ENCODE results near the gene SPATA20. TPM values are rescaled to one million over a fixed set of nuclear protein-coding genes. Genes with fewer than 3 reads are reported as not detected.

SPATA20 gene
- total RNA-seq, 1 donor = 50.9 TPM

DNA sequence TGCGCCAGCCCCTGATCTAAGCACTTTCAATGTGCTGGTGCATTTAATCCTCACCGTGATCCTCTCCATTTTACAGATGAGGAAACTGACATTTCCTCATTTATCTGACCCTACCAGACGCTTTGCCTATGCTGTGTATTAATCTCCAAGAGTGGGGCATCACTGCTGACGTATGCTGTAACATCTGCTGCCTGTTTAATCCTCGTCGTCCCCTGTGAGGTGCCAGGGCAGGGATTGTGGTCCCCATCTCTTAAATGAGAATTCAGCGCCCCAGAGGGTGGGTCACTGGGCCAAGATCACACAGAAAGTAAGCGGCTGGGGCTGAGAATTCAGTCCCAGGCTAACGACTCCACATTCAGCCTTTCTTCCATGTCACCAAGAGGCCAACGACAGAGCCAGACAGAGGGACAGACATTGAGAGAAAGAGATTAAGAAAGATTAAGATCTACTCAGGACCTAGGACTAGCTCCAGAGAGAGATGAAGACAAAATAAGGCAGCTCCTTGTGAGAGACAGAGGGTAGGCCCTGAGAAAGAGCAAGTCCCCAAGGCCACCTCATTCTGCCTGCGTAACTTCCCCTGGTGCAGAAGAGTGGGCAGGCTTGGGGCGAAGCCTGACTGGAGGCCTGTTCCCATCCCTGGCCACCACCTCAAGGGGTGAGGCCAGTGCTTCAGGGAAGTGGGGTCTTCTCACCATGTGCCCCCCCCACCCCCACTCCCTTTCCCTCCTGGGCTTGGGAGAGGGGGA is 27.1 kb downstream of the SPATA20 start:
- DNase-seq (ENCODE audit: low read depth in 2 of 3, low spot score in 2 of 3) = no peak

DNA sequence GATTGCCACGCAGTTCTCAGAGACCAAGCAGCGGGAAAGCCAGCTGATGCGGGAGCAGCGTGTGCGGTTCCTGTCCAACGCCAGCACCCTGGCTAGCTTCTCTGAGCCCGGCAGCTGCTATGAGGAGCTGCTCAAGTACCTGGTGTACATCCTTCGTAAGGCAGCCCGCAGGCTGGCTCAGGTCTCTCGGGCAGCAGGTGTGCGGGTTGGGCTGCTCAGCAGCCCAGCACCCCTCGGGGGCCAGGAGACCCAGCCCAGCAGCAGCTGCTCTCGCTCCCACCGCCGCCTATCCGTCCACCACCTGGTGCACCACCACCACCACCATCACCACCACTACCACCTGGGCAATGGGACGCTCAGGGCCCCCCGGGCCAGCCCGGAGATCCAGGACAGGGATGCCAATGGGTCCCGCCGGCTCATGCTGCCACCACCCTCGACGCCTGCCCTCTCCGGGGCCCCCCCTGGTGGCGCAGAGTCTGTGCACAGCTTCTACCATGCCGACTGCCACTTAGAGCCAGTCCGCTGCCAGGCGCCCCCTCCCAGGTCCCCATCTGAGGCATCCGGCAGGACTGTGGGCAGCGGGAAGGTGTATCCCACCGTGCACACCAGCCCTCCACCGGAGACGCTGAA is 28.7 kb downstream of the SPATA20 start:
- no peak for DNase-seq (ENCODE audit: low read depth in 2 of 3, low spot score in 2 of 3)

DNA sequence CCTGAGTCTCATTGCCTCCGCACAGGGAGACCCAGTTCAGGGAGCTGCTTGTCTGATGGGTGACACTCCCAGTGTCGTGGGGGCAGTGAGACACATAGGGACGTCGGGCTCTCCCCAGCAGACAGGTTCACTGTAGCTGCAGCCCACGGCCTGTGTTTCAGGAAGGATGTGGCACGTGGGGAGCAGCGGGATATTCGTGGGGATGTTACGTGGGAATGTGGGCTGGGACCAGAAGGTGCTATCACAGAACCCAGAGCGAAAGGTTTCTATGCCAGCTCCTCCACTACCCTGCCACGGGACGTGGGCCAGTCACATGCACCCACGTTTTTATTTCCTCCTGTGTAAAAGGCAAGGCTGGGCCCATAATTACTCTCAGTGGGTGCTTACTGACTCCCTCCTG is 29.9 kb downstream of the SPATA20 start:
- no peak for DNase-seq (ENCODE audit: low read depth in 2 of 3, low spot score in 2 of 3)

DNA sequence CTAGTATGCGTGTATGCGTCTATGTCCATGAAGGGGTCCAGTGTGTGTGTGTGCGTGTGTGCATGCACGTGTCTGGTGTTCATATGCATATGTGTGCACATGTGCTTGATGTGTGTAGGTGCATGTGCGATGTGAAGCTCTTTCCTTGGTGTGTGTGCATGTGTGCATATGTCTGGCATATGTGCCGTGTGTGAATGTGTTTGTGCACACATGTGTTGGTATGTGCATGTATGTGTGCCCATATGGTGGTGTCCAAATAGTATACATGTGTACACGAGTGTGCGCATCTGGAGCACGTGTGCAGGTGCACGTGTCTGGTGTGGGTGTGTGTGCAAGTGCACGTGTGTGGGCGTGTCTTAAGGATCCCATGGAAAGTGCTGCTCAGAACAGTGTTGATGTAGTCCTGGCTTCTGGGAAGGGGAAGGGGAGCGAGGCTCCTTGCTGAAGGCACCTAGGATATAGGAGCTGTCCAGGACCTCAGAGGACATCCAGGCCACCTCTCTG is 30.5 kb downstream of the SPATA20 start:
- no peak for DNase-seq (ENCODE audit: low read depth in 2 of 3, low spot score in 2 of 3)

DNA sequence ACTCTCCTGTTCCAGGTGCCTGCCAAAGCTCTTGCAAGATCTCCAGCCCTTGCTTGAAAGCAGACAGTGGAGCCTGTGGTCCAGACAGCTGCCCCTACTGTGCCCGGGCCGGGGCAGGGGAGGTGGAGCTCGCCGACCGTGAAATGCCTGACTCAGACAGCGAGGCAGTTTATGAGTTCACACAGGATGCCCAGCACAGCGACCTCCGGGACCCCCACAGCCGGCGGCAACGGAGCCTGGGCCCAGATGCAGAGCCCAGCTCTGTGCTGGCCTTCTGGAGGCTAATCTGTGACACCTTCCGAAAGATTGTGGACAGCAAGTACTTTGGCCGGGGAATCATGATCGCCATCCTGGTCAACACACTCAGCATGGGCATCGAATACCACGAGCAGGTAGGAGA is 31.2 kb downstream of the SPATA20 start:
- no peak for DNase-seq (ENCODE audit: low read depth in 2 of 3, low spot score in 2 of 3)

DNA sequence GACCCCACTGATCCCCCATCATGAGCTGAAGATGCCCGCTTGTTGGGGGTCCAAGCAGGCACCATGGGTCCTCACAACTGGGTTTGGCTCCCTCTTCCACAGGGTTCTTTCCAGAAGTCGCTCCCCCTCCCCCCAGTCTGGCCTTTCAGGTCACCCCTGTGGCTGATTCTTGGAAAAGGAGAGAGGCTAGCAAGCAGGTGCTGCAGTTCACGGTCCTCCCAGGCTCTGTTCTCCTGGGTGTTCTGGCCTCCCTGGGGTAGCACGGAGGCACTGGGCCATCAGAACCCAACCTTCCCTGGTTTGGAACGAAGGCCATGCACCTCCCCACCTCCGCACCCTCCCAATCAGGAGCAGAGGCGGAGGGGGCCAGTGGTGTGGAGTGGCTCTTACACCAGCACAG is 32.4 kb downstream of the SPATA20 start:
- DNase-seq (ENCODE audit: low read depth in 2 of 3, low spot score in 2 of 3) = no peak

DNA sequence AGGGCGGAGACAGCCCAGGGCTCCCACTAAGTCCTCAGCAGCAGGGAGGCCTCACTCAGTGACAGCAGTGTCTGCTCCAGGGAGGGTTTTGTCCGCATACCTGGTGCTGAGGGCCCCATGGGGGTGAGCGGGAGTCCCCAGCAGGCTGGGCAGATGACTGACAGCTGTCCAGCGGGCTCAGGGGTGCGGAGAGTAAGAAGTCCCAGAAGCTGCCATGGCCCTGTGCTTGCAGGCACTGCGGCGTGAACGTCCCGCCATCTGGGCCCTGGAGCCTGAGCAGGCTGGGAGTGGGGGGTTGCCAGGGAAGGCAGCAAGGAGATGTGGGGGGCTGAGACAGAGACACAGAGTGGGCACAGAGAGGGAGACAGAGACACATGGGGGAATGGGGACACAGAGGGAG is 33.7 kb downstream of the SPATA20 start:
- DNase-seq (ENCODE audit: low read depth in 2 of 3, low spot score in 2 of 3) = no peak

DNA sequence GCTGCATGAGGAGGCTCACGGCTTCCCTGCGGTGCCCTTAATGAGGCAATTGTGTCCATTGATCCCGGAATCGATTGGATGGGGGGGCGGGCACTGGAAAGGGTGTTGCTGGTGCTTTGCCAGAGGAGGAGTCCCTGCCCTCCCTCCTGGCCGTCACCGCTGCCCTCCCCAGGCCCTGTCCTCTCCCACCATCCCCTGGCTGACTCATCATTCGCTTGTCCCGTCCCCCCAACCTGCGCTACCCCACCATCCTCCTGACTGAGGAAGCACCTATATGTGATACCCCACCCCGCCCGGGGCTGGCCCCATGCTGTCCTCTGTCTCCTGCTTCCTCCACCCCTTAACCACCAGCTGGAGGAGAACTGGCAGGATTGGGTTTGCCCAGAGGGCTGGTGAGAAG is 34.3 kb downstream of the SPATA20 start:
- DNase-seq (ENCODE audit: low read depth in 2 of 3, low spot score in 2 of 3) = no peak

DNA sequence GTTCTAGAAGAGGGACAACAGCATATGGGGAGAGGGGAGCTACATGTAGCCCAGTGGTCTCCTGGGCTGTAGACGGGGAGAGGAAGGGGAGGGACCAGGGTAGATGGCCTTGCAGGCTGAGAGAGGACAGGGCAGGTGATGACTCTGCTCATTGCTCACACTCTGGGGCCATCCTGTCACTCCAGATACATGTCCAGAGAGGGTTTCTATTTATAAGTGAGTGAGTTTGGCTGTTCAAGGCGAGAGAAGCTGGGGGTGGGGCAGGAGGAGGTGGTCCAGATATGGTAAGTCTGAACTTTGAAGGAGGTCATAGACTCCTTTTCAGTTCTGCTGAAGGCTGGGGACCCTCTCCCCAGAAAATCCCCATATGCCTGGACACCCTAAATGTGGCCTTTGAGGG is 35.8 kb downstream of the SPATA20 start:
- DNase-seq (ENCODE audit: low read depth in 2 of 3, low spot score in 2 of 3) = no peak

DNA sequence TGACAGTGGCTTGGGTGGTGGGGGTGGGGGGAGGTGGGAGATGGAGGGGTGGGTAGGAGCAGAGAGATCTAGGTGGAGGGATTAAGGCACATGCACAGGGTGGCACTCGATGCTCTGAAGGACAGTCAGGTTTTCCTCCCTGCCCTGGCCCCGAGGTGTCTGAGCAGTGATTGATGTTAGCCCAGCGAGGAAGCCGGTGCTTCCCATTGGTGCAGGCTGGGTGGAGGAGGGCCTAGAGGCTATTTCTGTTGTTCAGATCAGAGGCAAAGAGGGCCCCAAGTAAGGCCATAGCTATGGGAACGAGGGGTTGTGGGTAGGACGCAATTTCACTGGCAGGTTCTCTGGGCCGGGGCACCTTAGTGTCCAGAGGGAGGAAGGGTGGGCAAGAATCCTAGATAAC is 36.7 kb downstream of the SPATA20 start:
- no peak for DNase-seq (ENCODE audit: low read depth in 2 of 3, low spot score in 2 of 3)

DNA sequence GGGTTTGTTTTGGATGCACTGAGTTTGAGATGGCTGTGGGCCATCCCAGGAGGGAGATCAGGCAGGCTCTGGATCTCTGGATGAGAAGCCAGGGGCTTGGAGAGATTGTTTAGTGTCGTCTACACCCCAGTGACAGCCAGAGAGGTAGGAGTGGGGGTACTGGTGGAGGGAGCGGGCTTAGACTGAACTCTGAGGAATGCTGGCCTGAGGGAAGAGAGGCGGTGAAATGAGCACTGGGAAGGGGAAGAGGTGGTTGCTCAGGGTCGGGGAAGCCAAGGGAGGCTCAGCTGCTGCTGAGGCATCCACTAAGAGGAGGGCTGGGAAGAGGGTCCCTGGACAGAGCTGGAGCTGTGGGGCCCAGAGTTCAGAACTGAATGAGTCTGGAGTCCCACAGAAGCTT is 37.1 kb downstream of the SPATA20 start:
- no peak for DNase-seq (ENCODE audit: low read depth in 2 of 3, low spot score in 2 of 3)

DNA sequence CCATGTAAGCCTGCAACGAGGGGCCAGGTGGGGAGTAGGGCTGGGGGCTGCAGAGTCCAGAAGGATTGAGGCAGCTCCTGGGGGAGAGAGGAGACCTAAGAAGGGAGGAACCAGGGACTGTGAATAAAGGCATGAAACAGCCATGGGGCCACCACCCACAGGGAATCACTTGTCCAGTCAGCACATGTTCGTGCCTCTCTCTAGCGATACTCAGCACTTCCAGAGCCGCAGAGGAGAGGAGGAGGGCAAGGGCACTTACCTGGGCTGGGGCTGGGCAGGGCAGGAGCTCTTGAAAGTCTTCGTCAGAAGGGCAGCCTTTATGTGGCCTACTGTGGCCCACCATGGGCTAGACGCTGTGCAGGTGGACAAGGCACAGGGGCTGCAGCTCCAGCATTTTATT is 37.8 kb downstream of the SPATA20 start:
- DNase-seq (ENCODE audit: low read depth in 2 of 3, low spot score in 2 of 3) = no peak

DNA sequence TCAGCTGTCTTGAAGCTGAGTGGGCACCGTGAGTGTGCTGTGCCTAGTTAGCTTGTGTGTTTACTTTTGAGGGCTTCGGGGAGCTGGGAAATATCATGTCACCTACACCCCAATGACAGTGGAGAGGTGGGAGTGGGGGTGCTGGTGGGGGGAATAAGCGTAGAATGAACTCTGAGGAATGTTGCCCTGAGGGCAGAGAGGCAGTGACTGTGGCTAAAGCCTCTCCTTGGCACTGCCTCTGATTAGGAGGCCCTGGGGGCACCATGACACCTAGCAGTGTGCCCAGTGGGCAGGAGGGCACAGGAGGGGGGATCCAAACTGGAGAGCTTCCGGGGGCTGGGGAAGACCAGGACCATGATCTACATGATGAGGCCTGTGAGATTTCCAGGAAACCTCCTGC is 38.4 kb downstream of the SPATA20 start:
- no peak for DNase-seq (ENCODE audit: low read depth in 2 of 3, low spot score in 2 of 3)

DNA sequence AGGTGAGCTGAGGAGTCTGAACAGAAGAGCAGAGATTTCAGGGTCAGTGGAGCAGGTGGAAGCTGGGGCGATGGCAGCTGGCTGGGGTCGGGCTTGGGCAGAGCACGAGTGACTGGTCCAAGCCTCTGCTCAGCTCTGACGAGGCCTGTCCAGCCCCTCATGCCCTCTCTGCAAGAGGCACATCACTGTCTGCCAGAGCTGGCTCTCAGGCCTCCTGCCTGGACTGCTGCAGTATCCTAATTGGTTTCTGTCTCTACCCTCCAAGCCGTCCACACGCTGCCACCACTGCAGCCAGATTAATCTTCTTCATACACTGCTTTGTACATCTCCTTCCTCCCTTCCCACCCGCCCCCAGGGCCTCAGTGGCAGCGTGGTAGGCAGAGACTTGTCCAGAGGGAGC is 38.9 kb downstream of the SPATA20 start:
- no peak for DNase-seq (ENCODE audit: low read depth in 2 of 3, low spot score in 2 of 3)

DNA sequence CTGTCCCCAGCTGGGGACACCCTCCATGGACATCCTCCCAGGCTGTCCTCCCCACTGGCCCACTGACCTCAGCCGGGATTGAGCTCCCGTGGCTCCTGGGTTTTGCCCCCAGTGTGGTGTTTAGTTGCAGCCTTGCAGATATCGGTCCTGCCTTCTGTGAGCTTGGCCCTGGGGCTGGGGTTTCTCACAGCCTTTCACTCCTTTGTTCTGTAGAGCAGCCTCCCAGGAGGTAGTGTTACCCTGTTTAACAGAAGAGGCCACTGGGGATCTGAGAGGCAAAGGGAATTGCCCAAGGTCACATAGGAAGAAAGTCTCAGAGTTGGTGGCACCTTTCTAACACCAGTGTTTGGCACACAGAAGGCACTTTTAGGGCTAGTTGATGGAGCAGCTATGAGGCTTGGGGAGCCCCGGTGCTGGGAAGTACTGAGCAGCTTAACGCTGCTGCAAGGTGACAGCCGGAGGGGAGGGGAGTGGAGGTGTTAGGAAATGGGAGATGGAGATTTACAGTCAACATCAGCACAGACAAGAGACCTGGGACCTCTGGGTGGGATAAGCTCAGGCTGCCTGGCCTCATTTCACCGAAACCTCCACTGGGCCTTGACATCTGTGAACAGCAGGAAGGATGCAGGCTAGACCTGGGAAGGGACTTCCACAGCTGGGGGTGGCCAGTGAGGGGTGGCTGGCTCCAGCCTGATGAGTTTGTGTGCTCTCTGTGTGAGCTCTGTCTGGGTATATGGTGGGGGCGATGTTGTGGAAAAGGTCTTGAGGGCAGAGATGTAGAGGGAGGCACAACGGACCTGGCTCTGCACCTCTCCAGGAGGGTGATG is 39.7 kb downstream of the SPATA20 start:
- DNase-seq (ENCODE audit: low read depth in 2 of 3, low spot score in 2 of 3) = no peak

DNA sequence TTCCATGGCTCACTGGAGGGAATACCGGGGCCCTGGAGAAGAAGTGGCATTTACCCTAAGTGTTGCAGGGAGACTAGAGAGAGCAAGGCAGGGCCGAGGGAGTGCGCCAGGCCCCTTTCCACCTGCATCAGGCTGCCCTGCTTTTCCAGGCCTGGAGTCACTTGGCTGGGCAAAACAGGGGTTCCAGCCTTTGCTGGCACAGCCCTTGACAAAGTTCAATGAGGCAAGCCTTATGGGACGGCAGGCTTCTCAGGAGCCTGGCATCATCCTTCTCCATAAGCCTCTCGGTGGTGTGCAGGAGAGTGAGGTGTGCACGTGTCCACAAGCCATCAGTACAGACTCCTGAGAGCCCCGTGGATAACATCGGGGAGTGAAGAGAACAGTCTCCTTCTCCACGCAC is 40.6 kb downstream of the SPATA20 start:
- no peak for DNase-seq (ENCODE audit: low read depth in 2 of 3, low spot score in 2 of 3)

DNA sequence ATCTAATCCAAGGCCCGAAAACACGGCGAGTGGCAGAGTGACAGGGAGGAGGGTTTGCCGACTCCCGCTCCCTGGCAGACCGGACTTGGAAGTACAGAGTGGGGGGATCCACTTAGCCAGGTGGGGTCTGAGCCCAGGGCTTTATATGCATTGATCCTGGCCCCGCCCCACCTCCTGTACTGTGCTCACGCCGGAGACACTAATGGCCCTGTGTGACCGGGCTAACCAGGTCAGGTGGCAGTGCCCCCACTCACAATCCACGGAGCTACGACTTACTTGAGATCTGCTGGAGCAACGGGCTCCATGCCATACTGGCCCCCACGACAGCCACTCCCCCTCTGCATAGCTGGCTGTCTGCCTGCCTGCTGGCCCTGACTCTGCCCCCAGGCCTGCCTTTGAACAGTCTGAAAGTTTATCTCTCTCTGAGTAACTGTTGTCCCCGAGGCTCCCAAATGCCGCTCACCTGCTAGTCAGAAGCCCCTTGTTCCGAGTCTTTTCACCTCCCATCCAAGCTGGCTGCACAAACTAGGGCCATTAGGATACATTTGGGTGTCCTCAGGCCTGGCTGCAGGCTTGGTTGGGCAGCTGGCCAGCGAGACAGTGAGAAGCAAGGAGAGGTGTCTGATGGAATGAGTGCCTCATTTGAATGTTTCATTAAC is 41.5 kb downstream of the SPATA20 start:
- DNase-seq (ENCODE audit: low read depth in 2 of 3, low spot score in 2 of 3) = no peak

DNA sequence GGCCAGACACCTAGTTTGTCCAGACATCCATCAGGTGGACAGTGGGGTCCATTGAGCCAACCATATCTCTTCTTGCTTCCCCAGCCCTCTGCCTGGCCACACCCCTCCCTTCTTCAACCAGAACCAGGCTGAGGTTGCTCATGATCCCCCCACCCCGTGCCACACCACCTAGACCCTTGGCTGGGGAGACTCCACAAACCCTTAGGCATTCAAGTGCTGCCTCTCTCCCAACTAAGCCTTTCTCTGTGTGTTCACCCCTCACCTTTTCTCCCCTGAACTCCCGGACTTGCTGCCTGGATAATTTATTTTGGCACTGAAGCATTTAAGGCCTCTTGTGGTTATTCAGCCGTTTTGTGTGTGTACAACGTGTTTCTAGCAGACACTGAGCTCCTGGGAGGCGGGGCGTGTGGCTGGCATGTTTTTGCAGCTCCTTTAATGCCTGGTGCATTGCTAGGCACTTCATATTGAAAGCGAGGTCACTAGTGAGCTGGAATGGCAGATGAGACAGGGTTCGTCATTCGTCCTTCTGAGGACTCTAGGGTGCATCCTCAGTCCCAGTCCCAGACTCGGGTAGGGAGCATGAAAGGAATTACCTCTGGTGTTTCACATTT is 42.2 kb downstream of the SPATA20 start:
- DNase-seq (ENCODE audit: low read depth in 2 of 3, low spot score in 2 of 3) = no peak

DNA sequence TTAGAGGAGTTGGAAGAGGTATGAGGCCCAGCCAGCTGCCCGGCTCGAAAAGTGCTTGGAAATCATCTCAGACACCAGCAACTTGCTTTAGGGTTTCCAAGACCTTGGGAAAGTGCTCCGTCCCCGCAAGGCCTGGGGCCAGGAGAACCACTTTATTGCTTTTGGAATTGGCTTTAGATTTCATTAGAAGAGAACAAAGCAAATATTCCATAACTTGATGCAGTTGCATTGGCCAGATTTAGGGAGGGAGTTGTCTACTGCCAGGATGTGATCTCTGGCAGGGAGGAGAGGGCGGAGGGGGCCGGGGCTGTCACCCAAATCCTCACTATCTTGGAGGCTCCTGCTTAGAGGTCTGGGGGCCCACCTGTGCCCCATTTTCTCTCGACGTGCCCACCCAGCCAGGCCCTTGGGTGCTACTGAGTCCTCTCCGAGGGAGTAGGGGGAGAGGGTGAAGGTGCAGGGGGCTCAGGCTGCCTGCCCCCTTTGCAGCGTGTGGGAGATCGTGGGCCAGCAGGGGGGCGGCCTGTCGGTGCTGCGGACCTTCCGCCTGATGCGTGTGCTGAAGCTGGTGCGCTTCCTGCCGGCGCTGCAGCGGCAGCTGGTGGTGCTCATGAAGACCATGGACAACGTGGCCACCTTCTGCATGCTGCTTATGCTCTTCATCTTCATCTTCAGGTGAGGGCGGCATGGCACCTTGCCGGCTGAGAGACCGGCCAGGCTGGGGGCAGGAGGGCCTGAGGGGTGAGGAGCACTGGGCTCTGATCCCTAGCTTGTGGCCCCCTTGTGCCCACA is 44.2 kb downstream of the SPATA20 start:
- no peak for DNase-seq (ENCODE audit: low read depth in 2 of 3, low spot score in 2 of 3)

DNA sequence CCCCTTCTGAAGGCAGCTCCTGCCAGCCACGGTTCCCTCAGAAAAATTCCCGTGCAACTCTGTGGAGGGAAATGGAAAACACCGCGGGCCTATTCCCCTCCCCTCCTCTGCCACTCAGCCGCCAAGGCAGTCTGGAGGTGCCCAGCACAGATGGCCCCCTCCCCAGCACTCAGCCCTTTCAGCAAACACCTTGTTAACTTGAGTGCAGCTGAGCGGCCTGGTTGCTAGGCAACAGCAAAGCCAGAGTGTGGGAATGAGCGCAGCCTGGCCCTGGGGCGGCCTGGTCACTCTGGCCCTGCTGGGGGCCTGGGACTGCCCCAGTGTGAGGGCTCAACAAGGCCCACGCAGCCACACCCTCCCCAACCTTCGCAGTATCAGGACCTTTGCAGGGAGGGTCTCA is 46.3 kb downstream of the SPATA20 start:
- no peak for DNase-seq (ENCODE audit: low read depth in 2 of 3, low spot score in 2 of 3)
